Osteocyte (in vitro differentiated cells): ENCODE measurements around the gene USP53. TPM values are rescaled to one million over a fixed set of nuclear protein-coding genes. Genes with fewer than 3 reads are reported as not detected.
A peak's percentile ranks its signal among the peaks of the same experiment; 100 is the strongest.

Experiments
- DNase-seq: peaks from one replicate; pipeline ENCODE4 v3.0.0; 2021; ENCODE audit warnings: mixed read lengths; ENCODE audit not compliant: unreplicated experiment; ENCODE audit errors: extremely low spot score
- H3K27ac Mint-ChIP-seq: one replicate; pipeline ENCODE4 v1.8.0; 2021; ENCODE audit warnings: mild to moderate bottlenecking, mixed read lengths; ENCODE audit not compliant: unreplicated experiment
- H3K27me3 Mint-ChIP-seq: one replicate; pipeline ENCODE4 v1.8.0; 2021; ENCODE audit warnings: mixed read lengths; ENCODE audit not compliant: unreplicated experiment
- H3K36me3 Mint-ChIP-seq: one replicate; pipeline ENCODE4 v1.8.0; 2021; ENCODE audit warnings: mixed read lengths; ENCODE audit not compliant: unreplicated experiment
- H3K4me1 Mint-ChIP-seq: one replicate; pipeline ENCODE4 v1.8.0; 2021; ENCODE audit warnings: mixed read lengths; ENCODE audit not compliant: unreplicated experiment
- H3K4me3 Mint-ChIP-seq: one replicate; pipeline ENCODE4 v1.8.0; 2021; ENCODE audit warnings: mild to moderate bottlenecking, moderate library complexity, mixed read lengths; ENCODE audit not compliant: unreplicated experiment
- H3K9me3 Mint-ChIP-seq: one replicate; pipeline ENCODE4 v1.8.0; 2021; ENCODE audit warnings: mixed read lengths; ENCODE audit not compliant: unreplicated experiment
- total RNA-seq: library from RNA; stranded (reverse); gene quantifications from 2 replicates; pipeline ENCODE4 v1.2.1, GENCODE V29; 2021
- TF ChIP-seq, protein P1 (sequence below): fragments of 200-600 bp; sonication (generic); IDR thresholded peaks from 2 replicates; pipeline ENCODE4 v1.5.0; 2021; ENCODE audit warnings: antibody characterized with exemption, mild to moderate bottlenecking, moderate library complexity

USP53 gene
- total RNA-seq, 1 donor from 2014 or later = 15.5 TPM

DNA sequence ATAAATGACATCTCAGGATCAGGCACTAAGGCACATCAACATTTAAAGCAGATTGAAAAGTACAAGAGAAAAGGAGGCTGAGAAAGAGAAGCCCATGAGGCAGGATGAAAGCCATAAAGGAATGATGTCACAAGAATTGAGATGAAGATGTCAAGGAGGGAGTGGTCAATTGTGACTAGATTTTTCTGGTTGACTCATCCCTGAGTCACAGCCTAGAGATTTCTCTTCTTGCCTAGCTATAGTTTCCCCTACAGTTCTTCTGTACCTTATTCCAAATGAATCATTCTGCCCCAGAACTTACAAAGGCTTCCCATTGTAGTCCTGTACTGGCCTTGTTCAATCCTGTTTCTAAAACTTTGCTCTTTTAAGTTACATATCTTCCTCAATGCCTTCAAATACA lies 3.4 kb upstream of the USP53 start:
- TF ChIP-seq, protein P1, sequence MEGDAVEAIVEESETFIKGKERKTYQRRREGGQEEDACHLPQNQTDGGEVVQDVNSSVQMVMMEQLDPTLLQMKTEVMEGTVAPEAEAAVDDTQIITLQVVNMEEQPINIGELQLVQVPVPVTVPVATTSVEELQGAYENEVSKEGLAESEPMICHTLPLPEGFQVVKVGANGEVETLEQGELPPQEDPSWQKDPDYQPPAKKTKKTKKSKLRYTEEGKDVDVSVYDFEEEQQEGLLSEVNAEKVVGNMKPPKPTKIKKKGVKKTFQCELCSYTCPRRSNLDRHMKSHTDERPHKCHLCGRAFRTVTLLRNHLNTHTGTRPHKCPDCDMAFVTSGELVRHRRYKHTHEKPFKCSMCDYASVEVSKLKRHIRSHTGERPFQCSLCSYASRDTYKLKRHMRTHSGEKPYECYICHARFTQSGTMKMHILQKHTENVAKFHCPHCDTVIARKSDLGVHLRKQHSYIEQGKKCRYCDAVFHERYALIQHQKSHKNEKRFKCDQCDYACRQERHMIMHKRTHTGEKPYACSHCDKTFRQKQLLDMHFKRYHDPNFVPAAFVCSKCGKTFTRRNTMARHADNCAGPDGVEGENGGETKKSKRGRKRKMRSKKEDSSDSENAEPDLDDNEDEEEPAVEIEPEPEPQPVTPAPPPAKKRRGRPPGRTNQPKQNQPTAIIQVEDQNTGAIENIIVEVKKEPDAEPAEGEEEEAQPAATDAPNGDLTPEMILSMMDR = no peak
- Mint-ChIP-seq H3K27ac (peak overlapping the region; percentile 76), H3K27me3 (no peaks in the 10 kb centered on the region), H3K36me3 (no peaks in the 10 kb centered on the region), H3K9me3 (no peaks in the 10 kb centered on the region), H3K4me1 (peaks cover 31% of the 10 kb centered on the region), H3K4me3 (no peak overlapping the region)
- DNase-seq = no peak

DNA sequence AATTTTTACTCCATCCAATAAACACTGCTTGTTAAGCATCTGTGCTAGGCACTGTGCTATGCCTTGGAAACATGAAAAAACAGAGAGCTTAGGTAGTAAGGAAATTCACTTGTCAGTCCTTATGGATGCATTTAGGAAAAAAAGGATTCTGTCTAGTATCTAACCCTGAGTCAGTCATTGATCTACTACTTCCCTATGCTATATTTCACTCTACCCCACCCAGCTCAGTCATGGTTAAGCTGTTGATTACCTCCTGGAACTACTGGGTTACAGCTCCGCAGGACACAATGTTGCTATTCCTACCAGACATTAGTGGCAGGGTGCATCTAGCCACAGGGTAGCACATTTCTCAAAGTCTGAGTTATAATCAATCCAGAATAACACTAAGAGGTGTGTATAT lies 2.9 kb upstream of the USP53 start:
- no peak for DNase-seq
- TF ChIP-seq, protein P1 = no peak
- H3K27me3 Mint-ChIP-seq = no peaks in the 10 kb centered on the region
- peak overlapping the region; percentile 74 for H3K27ac Mint-ChIP-seq
- peaks cover 34% of the 10 kb centered on the region for H3K4me1 Mint-ChIP-seq
- H3K4me3 Mint-ChIP-seq = no peak overlapping the region
- no peaks in the 10 kb centered on the region for H3K36me3 Mint-ChIP-seq
- no peaks in the 10 kb centered on the region for H3K9me3 Mint-ChIP-seq

DNA sequence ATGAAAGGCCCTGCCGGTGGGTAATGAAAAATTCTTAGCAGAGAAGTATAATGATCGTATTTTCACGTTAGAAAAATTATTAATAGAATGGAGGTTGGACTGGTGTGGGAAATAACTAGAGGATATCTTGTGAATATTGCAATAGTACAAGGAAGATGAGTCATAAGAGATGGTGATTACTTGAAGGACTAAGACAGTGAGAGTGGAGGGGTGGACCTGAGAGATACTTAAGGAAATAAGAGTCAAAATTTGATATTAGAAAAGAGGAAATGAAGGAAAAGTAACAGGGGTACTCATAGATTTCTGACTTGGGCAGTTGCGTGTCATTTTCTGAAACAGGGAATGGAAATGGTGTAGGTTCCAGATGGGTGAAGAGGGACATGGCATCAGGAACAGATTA lies 1.7 kb upstream of the USP53 start:
- Mint-ChIP-seq H3K27me3 (no peaks in the 10 kb centered on the region), H3K27ac (peak overlapping the region; percentile 0), H3K36me3 (no peaks in the 10 kb centered on the region), H3K4me1 (peaks cover 38% of the 10 kb centered on the region), H3K9me3 (no peaks in the 10 kb centered on the region), H3K4me3 (peak overlapping the region; percentile 87)
- TF ChIP-seq, protein P1 = no peak
- DNase-seq = no peak

DNA sequence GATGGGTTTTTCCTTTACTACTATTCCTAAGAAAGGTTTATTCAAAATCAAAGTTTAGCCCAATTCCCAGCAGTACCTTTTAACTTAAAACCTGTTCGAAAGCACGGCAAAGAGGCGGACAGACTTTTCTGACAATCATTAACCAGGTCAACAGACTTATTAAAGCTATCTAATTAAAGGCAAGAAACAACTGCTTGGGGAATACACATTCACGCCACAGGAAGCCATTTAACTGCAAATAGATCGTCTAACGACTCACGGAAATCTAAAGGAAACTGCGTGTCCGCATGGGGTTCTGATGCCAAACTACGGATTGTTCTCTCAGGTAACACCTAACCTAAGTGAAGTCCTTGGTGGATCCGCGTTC lies 663 bp upstream of the USP53 start:
- peaks cover 34% of the 10 kb centered on the region for H3K4me1 Mint-ChIP-seq
- TF ChIP-seq, protein P1 = no peak
- H3K36me3 Mint-ChIP-seq = no peaks in the 10 kb centered on the region
- no peaks in the 10 kb centered on the region for H3K27me3 Mint-ChIP-seq
- peak overlapping the region; percentile 87 for H3K4me3 Mint-ChIP-seq
- DNase-seq = no peak
- H3K9me3 Mint-ChIP-seq = no peaks in the 10 kb centered on the region
- peak overlapping the region; percentile 96 for H3K27ac Mint-ChIP-seq

DNA sequence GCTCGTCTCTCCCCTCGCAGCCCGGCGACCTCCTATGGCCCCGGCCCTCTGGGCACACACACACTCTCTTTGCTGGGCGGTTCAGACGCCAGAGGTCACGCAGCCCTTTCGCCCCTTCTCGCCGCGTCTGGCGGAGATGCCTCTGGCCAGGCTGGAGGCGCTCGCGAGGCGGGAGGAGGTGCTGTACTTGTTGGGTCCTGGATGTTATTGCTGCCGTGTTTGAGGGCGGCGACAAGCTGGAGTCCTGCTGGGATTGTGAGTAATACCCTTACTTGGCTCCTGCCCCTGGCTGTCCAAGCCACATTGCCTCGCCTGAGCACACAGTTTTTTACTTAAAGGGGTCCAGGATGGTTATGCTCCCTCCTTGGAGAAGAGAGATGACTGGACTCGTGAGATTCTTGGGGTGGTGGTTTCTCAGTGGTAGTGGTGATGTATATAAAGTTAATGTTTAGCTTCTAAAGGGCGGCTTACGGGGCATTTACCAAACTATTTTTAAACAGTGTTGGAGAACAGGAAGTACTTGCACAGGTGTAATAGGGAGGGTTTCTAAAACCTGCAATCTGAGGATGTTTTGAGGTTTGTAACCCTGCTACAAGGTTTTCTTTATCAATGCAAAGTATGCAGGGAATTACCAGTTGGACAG lies 572 bp downstream of the USP53 start:
- Mint-ChIP-seq H3K4me3 (peak overlapping the region; percentile 87), H3K9me3 (no peaks in the 10 kb centered on the region), H3K27ac (peak overlapping the region; percentile 96), H3K36me3 (peaks cover 8% of the 10 kb centered on the region), H3K27me3 (no peaks in the 10 kb centered on the region), H3K4me1 (peaks cover 32% of the 10 kb centered on the region)
- DNase-seq = peak; percentile 92
- TF ChIP-seq, protein P1 = peak; percentile 44
